ENCODE data around the gene TTC17.

GRCh38 chr11:43434893-43435292, 76.2 kb downstream of the TTC17 start:
- no peak for TF ChIP-seq CTCF (IDR thresholded peaks at IDR 0.05; ENCODE audit: low read depth, low read length)
- no peak for TF ChIP-seq POLR2A (IDR thresholded peaks at IDR 0.05; ENCODE audit: extremely low read depth, insufficient read length)
- TF ChIP-seq MAX (IDR thresholded peaks at IDR 0.05; ENCODE audit: low read depth, low read length): no peak

Data from NB4 (cell line).